ENCODE measurements around the gene ACTA1.
"Not testable (repeated sequence)": the region's sequence is repeated elsewhere in the genome, so short reads cannot be mapped to it uniquely, and the experiment has no call there.

ACTA1 gene

DNA sequence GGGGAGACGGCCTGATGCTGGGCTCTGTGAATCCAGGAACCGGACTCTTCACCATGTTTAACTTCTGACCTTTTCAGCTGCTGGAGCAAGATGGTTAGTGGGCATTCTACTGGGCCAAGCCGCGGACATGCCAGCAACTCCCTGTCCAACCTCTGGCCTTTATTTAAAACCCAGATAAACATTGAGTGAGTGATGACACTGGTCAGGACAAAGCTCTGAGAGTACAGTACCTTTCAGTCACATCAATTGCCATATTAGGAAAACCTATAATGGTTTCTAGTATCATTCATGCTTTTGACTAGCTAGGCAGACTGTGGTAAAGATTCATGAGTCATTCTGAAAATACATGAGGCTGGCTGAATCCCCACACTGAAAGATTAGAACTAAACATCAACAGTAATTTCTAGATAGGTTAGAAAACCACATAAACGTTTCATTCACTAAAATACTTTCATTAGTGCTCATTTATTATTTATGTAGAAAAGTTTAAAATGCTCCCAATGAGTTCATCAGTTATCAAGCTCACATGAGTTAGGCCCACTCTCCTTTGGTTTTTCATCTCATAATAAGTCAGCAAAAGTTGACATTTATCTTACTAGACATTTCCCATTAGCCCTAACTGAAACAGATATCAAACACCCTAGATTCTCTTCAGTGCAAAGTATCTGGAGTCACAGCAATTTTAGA is 7.1 kb upstream of the ACTA1 start:
- no peak for DNase-seq (ENCODE audit: low read depth)

- no peak for DNase-seq (ENCODE audit: low read depth)
Observed at GRCh38 chr1:229438021-229438420, 4.1 kb upstream of the ACTA1 start.

- no peak for DNase-seq (ENCODE audit: low read depth)
Observed at GRCh38 chr1:229437443-229437842, 3.5 kb upstream of the ACTA1 start.

DNA sequence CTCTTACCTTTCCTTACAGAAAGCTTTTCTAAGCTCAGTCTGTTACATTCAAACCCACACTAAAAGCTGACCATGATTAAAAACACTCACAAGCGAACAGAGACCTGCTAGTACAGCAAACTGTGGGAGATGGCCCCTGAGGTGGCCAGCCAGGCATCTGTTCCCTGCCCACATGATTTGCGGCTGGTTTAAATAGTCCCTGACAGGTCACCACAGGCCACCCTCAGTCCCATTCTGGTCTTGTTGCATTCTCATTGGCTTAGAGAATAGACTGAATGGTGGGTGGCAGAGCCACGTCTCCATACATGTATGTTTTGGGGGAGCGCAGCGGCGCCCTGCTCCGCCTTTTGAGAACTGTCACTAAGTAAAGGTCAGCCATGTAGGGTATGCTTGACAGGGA is 2.3 kb upstream of the ACTA1 start:
- DNase-seq (ENCODE audit: low read depth): no peak

- no peak for DNase-seq (ENCODE audit: low read depth)
Observed at GRCh38 chr1:229434641-229435051, 752 bp upstream of the ACTA1 start.

DNA sequence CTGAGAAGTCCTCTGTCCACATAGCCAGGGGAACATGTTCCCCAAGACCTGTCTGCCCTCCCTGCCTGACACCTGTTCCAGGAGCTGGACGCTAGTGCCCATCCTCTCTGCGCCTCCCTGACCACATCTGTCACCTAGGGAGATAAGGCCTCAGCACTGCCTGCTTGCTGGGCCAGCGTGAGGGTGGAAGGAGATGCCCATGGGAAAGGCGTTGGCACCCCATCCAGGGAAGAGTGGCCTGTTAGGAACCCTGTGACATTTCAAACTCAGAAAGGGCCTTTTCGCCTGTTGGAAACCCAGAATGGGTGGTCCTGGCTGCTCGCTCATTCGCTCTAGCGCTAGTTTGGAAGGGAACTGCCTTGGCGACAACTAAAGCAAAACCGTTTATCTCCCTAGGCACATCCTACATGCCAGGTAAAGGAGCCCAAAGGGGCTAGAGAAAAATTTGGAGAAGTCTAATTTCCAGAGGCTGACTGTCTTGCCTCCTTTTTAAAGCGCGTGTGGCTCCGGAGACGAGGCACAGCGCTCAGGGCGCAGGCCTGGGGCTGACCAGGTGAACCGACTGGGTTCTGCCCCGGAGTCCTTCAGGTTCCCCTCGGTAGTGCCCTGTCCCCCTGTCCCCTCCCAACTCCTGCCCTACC is 410 bp downstream of the ACTA1 start:
- DNase-seq (ENCODE audit: low read depth): no peak

DNA sequence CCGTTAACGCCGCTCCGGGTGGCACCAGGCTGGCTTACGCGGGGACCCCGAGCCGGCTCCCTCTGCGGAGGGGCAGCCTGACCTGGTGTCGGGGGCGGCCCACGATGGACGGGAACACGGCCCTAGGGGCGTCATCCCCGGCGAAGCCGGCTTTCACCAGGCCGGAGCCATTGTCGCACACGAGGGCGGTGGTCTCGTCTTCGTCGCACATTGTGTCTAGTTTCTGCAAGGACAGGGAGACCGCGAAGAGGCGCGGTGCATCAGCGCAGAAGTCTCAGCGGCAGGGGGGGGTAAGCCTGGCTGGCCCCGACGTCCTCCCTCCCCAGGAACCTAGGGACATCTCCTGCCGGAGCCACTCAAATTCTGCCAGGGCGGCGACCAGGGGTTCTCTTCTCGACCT is 989 bp downstream of the ACTA1 start:
- no peak for DNase-seq (ENCODE audit: low read depth)

GRCh38 chr1:229432116-229432461 is 1.8 kb downstream of the ACTA1 start:
- no peak for DNase-seq (ENCODE audit: low read depth)

GRCh38 chr1:229431284-229432115 is 2.4 kb downstream of the ACTA1 start:
- no peak for DNase-seq (ENCODE audit: low read depth)

GRCh38 chr1:229430761-229431283 is 3.1 kb downstream of the ACTA1 start:
- DNase-seq (ENCODE audit: low read depth): peak; percentile 22

DNA sequence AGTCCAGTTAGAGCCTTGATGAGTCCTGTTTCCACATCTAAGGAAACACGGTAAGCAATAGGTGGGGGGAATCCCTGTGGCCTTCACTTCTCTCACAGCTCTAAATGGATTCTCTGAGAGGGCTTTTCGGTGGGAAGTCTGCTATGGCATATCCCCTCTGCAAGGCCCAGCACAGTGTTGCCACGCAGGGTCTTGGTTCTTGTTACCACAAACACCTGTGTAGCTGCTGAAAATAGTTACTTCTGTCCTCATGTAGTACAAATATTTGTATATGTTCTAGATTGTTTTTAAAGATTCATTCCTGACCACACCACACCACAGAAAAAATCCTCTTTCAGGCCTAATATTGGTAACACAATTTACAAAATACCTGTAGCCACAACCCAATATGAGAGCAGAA is 5.6 kb downstream of the ACTA1 start:
- DNase-seq (ENCODE audit: low read depth): no peak

- no peak for DNase-seq (ENCODE audit: low read depth)
Observed at GRCh38 chr1:229427572-229427971, 6.3 kb downstream of the ACTA1 start.

DNA sequence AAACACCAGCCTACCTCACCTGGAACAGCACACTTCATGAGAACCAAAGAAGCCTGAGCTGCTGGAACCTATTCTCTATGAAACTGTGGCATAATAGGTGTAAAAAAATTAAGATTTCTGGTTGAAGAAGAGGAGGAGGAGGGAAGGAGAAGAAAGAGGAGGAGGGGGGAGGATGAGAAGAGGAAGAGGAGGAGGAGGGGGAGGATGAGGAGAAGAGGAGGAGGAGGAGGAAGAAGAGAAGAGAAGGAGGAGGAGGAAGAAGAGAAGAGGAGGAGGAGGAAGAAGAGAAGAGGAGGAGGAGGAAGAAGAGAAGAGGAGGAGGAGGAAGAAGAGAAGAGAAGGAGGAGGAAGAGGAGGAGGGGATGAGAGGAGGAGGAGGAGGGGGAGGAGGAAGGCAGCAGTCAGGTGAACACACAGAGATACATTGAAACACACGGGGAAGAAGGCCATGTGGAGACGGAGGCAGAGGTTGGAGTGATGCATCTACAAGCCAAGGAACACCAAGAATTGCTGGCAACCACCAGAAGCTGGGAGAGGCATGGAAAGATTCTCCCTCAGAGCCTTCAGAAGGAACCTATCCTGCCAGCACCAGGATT is 8.2 kb downstream of the ACTA1 start:
- DNase-seq (ENCODE audit: low read depth): no peak

GRCh38 chr1:229420765-229421164 is 13.1 kb downstream of the ACTA1 start:
- DNase-seq (ENCODE audit: low read depth): no peak

GRCh38 chr1:229420224-229420623 is 13.7 kb downstream of the ACTA1 start:
- no peak for DNase-seq (ENCODE audit: low read depth)

DNA sequence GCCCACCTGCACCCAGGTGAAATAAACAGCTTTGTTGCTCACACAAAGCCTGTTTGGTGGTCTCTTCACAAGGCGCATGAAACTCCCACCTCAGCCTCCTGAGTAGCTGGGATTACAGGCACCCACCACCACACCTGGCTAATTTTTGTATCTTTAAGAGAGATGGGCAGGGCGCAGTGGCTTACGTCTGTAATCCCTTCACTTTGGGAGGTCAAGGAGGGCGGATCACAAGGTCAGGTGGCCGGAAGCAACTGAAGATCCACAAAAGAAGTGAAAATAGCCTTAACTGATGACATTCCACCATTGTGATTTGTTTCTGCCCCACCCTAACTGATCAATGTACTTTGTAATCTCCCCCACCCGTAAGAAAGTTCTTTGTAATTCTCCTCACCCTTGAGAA is 15.3 kb downstream of the ACTA1 start:
- not testable (repeated sequence) for DNase-seq (ENCODE audit: low read depth)

DNA sequence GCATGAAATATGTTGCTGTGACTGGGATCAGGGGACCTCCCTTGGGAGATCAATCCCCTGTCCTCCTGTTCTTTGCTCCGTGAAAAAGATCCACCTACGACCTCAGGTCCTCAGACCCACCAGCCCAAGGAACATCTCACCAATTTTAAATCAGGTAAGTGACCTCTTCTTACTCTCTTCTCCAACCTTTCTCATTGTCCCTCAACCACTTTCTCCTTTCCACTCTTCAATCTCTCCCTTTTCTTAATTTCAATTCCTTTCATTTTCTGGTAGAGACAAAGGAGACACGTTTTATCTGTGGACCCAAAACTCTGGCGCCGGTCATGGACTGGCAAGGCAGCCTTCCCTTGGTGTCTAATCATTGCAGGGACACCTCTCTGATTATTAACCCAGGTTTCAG is 21.1 kb downstream of the ACTA1 start:
- DNase-seq (ENCODE audit: low read depth): not testable (repeated sequence)

GRCh38 chr1:229412056-229412455 is 21.8 kb downstream of the ACTA1 start:
- DNase-seq (ENCODE audit: low read depth): no peak

DNA sequence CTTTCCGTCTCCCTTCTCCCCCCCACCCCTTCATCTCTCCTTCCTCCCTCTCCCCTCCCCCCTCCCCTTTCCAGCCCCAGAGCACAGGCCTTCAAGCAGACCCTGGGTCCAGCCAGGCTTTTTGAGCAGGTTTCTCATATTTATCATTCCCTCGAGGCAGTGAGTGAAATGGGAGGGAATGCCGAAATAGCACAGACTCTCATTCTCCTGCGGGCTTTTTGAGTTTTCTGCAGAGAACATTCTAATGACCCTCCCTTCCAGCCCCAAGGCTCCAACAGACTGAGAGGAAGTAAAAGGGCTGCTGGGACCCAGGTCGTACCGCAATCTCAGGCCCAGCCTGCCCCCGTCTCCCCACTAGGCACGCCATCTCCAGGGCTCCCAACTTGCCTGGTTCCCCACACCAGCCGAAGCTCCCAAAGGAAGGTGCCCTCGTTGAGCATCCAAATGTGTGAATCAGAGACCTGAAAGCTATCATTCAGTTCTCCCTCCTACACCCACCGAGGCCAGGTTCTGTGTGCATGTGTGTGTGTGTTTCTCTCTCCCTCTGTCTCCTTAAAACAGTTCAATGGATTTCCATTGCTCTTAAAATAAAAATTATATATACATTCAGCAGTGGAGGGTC is 22.3 kb downstream of the ACTA1 start:
- no peak for DNase-seq (ENCODE audit: low read depth)

DNA sequence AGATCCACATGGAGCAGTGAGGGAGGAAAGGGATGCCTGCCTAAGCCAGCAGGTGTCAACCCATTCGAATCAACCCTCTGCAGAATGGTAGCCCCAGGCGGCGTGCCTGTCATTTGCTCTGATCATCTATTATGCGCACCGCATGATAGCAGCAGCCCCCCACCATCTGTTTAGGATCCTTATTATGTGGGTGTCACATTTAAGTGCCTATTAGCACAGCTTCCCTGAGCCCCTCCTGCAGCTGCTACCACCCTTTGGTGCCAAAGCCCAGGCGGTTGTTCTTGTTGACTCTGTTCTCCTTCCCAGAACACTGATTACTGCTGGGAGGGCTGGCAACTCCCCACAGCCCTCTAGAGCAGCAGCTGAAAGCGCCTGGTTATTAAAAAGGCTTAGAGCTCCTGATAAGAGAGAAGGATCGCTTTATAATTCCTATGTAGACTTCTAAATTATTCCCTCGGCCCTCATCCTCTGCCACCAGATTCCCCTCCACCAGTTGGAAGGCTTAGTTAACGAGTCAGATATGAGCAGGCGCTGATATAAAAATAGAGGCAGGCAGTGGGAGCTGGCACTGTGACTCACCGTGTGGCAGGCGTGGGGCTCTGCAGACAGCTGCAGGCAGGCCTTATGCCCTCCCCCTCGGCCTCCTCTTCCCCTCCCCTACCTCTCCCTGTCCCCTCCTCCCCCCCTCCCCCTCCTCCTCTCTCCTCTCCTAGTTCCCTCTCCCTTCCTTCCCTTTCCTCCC is 23.0 kb downstream of the ACTA1 start:
- DNase-seq (ENCODE audit: low read depth): no peak

- no peak for DNase-seq (ENCODE audit: low read depth)
Observed at GRCh38 chr1:229410370-229410691, 23.6 kb downstream of the ACTA1 start.
